HG03135 (cell line): Measurements from ENCODE around the gene COL4A6.
A peak's percentile ranks its signal among the peaks of the same experiment; 100 is the strongest.

Source experiments
- ATAC-seq: cut with Tn5 transposase; IDR thresholded peaks from one replicate; pipeline ENCODE4 v1.9.1; 2021; ENCODE audit warnings: mild to moderate bottlenecking, moderate library complexity; ENCODE audit not compliant: unreplicated experiment

COL4A6 gene

DNA sequence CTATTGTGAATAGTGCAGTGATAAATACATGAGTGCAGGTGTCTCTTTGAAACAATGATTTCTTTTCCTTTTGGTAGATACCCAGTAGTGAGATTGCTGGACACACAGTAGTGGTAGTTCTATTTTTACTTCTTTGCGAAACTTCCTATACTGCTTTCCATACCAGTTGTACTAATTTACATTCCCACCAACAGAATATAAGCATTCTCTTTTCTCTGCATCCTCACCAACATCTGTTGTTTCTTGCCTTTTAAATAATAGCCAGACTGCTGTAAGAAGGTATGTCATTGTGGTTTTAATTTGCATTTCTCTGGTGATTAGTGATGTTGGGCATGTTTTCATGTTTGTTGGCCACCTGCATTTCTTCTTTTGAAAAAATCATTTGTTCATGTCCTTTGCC is 105.9 kb downstream of the COL4A6 start:
- no peak for ATAC-seq

DNA sequence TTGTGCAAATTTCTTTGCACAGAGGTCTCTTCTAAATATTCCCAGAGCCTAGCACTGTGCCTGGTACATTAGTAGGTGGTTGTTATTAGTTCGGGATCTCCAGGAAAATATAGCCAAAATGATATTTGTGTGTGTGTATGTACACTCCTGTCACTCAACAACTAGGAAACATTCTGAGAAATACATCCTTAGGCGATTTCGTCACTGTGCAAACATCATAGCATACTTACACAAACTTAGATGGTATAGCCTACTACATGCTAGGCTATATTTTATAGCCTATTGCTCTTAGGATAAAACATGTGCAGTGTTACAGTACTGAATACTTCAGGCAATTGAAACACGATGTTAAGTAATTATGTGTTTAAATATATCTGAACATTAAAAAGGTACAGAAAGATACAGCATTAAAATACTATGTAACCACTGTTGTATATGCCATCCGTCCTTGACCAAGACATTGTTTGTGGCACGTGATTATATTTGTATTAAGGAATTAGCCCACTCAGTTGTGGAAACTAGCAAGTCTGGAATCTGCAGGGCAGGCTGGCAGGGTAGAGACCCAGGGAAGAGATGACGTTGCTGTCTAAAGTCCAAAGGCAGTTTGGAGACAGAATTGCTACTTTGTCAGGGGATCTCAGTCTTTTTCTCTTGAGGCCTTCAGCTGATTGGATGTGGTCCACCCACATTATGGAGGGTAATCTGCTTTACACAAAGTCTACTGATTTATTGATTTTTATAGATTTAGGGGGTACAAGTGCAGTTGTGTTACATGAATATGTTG is 106.9 kb downstream of the COL4A6 start:
- ATAC-seq: no peak

DNA sequence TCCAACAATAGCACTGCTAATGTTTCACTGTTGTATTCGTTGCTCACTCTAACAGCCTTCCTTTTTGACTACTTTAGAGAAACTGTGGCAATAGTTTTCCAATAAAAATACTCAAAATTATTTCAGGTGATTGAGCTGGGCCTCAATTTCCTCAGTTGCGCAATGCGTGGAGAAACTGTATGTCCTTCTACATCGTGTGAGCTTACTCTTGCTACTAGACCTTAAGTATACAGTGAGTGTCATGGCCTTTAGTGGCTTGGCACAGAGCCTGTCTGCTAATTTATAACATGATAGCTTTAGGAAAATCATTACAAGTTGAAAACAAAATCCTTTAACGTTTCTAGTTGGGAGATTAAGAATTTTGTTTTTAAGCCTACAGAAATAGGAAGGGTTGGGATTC is 114.5 kb downstream of the COL4A6 start:
- ATAC-seq: no peak

DNA sequence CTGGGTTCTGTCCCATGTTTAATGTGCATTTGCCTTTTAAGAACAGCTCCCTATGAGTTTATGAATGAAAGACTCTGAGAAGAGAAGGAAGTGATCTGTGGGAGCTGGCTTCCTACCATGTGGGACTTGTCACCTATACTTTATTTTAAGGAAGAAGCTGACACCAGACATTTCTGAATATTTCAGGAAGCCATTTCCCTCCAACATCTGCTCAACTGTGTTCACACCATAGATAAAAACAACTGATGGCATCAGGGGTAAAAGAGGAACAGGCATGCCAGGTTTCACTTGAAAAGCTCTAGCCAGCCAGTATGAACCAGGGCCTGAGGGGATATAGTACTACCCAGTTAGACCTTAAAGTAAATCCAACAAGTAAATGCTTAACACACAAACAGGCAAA is 116.0 kb downstream of the COL4A6 start:
- ATAC-seq: no peak

DNA sequence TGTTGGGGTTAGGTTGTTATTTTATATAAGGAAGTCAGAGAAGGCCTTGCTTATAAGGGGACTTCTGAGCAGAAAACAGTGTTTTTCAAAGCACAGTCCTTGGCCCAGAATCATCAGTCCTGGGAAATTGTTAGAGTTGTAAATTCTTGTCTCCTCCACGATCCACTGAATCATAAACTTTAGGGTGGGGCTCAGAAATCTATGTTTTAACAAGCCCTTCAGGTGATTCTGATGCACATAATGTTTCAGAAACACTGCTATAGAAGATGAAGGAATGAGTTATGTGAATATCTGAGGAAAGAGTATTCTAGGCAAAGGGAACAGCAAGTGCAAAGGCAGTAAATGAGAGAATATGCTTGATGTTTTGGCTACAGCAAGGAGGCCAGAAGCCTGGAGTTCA is 121.8 kb downstream of the COL4A6 start:
- ATAC-seq: no peak

DNA sequence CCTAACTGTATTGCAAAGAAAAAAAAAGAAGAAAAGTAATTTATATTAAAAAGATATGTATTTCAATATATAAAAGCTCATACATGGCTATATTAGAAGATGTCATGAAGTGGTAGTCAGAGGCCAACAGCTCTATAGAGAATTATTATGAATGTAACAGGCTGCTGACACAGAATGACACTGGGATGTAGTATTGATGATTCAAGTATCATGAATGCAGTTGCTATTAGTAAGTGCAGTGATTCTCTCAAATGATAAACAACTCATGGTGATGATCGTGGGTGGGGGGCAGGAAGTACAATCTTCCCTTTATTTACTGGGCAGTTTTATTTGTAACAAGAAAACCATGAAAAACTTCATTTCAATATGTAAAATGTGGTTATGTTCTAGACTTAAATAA is 124.6 kb downstream of the COL4A6 start:
- ATAC-seq: no peak

DNA sequence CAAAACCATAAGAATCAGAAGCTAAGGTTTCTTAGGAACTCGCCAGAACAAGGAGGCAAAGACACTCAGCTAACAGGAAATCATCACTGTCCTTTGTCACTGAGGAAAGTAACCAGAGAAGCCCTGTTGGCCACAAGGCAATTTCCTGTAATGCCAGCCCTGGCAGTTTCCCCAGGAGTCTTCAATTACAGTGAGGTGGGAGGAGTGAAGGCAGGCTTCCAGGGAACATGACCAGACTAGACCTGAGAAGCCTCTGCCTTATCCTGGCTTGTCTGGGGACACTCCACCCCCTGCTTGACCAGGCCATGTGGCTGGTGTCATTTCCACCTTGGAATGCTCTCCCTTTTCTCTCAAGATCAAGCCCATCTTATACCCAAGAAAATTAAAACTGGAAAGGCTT is 125.3 kb downstream of the COL4A6 start:
- ATAC-seq: no peak

DNA sequence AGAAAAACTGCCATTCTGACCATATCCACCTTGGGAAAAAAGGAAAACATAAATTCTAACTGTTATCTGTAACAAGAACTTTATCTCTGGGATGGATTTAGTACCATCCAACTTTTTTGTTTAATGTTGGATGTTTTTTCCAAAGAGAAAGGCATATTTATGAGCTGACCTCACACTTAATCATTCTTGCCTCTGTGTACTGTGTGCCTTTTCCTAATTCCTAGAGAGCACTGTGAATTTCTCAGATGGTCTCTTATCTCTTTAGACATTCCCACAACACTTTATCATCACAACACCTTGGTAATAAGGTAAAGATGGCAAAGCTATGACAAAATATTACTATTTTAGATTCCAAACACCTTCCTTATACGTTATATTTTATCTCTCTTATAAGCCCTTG is 126.2 kb downstream of the COL4A6 start:
- no peak for ATAC-seq

DNA sequence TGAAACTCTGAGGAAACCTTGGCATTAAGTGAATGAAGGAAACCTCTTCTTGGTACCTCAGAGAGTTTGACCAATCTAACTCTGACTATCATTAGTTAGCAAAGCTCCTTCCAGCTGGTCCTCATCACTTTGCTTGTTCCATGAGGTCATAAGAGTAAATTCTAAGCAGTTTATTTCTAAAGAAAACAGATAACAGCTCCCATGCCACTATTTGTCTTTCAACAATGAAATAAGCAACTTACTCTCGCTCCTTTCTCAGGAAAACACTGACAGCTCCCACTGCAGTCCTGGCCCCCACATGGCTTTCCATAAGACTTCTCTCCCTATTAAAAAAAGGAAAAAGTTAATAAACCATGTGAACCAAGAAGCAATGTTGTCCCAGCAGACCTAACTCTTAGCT is 127.7 kb downstream of the COL4A6 start:
- no peak for ATAC-seq

DNA sequence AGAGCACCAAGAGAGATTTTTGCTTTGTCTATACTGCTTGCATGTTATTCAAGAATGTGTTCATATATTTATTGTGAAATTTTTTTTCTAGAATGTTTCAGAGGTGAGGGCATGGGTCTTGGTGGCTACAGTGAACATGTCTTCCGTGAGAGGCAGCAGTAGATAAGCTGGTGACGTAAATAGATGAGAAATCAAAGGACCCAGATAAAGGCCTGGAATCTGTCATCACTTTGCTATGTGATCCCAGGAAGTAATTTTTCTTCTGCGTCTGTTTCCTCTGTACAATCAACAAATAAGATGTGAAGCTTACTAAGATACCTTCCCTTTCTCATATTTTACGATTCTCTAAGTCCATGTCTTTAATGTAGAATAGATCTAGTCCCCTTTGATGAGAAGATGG is 129.1 kb downstream of the COL4A6 start:
- no peak for ATAC-seq

DNA sequence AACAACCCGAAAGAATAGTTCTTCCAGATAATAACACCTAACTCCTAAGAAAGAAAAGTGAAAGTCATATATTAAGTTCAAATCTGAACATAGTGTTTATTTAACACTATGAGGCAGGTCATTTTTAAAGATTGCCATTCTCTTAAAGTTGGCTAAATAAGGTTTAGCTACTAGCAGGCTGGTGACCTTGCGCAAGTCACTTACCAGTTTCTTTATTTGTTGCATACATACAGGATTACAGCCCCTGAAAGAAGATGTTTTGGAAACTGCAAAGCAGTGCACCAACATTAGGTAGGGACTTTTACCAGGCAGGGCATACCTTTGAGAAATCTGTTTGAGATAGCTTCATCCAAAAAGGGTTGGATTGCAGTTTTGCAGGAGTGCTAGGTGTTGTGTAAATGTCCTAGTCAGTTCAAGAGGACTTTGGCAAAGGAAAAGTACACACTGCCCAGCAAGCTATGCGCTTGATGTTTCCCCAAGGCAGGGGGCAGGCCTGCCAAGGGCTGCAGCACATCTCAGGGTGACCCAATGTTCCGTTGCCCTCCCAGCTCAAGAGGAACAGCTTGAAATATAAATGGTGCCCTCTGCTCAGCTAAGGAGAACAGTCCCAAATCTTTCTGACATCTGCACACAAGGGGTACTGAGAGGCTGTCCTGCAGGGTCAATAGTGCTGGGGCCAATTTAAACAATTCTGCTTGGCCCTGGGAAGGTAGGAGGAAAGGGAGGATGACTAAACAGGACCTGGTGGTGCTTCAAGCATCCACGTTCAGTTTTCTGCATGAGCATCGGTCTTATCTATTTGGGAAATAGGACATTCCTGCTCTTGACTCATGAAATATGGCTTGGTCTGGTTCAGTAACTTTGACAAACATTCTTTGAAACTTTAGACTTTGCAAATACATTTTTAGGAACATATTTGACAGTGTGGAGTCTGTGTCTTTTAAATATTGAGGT is 130.8 kb downstream of the COL4A6 start:
- ATAC-seq: no peak

DNA sequence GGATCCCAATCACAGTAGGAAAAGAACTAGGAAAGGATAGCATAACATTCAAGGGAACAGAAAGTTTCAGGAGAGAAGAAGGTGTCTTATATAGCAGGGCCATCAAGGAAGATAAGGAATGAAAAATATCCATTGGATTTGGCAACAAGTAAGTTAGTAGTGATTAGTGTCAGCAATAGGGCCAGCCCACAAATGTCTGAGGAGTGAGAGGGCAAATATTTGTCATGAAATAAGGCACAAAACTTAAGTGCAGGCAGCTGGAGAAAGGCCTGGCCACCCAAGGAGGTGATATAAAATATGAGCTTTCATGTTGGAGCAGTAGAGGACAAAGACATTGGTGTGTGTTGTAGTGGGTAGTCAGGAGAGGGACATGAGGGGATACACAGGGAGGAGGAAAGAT is 132.1 kb downstream of the COL4A6 start:
- ATAC-seq: no peak

DNA sequence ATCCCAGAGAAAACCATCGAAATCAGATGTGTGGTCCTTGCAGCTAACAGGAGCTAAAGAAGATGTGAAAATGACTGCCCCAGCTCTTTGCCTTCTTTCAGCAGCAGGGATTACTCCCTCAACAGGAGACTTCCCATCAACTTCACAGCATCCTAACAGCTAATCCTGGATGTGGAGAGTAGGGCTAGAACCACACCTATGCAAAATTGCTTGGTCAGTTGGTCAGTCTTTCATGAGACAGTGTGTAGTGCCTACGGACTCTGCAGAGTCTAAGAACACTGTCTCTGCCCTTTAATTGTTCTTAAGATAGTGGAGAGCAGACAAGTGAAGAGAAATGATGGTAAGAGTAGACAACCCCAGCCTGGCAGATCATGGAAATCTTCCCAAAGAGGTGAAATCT is 133.5 kb downstream of the COL4A6 start:
- ATAC-seq: no peak

DNA sequence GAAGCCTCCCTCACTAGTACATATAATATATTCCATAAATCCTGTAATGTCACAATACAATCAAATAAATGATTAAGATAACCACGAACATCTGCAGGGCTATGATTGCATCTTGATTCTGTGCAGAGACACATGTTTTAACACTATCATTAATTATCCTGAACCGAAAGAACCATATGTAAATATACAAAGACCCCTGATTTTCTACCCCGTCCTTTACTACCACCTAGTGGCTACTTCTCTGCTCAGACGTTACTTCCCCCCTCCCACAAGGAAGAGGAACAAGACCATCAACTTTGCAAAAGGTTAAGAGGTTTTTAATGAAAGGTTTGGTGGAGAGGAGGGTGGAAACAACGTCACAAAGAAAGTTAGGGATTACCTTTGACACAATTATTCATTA is 134.0 kb downstream of the COL4A6 start:
- ATAC-seq: no peak

DNA sequence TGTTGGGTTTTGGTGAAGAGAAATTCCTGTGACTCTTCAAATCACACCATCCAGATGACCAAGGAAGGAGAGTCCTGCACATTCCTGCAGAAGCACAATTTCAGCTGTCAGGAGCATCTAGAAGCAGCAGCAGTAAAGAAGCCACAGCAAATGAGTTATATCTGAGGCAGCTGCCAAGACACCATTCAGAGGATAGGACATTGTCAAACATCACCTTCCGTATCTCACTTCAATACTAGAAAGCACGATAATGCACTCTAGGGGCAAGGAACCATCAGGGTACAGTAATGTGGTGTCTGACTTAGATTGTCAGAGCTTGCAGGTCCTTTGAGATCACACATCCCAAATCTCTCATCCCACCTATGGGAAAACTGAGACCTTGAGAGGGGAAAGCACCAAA is 134.5 kb downstream of the COL4A6 start:
- ATAC-seq: no peak

DNA sequence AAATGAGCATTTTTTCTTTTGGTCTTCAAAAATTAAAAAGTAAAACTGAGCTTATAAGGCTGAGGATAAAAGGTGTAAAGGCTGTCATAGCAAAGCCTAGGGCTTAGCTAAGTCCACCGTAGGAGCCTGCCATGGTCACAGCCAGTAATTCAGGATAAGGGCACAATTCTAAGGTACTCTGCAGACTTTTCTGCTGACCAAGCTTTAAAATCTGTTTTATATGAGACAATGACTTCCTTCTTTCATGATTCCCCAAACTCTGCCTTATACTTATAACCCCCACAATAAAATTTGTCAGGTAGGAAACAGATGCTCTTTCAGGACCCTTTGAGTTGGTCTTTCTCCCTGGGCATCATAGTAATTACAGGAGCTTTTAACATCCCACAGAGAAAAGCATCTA is 138.5 kb downstream of the COL4A6 start:
- no peak for ATAC-seq

DNA sequence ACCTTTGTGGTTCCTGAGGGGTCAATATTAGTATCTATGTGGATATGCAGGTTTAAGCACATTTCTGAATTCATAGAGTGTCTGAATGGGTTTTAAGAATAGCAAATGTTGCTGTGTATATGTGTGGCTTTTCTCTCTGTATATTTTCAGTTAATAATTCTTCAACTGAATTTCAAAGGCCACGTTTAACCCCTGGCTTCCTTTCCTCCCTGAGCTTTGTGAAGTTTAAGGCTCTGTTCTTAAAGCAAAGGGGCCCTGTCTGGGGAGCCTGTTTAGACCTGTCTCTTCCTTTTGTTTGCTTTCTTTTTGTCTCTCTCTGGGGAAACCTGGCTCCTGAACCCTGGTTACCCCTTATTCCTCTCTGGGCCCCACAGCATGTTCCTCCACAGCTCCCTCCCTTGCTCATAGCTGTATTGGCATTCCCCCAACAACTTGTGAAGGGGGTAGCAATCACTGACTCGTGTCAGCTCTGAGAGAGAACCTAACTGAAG is 139.1 kb downstream of the COL4A6 start:
- peak; percentile 77 for ATAC-seq

DNA sequence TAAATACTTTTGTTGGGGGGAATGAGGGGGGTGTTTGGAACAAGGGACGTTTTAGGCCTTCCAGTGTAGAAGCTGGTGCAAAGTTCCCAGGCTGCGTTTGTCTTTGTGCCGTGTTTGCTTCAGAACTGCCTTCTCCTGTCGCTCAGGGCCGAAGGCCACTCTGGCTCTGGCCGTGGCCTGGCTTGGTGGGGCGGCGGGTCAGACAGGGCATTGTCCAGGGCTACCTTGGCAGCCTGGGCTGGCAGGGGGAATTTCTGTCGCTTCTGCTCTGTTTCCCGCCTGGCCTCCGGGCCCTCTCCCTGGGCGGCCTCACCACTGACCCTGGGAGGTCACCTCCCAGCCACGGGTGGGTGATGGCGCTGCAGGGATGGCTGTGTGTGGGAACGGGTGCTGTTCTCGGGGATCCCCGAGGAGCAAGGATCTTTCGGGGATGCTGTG is 140.0 kb downstream of the COL4A6 start:
- no peak for ATAC-seq

DNA sequence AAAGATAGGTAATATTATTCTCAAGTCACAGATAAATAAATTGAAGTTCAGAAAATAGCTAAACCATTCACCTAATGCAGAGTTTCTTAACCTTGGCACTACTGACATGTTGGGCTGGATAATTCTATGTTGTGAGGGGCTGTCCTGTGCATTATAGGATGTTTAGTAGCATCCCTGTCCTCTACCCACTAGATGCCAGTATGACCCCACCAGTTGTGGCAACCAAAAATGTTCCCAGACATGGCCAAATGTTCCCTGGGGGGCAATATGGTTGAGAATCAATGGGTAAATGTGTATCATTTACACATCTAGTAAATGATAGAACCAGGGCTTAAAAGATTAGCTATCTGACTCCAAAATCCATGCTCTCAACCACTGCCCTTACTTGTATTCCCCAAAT is 140.9 kb downstream of the COL4A6 start:
- ATAC-seq: no peak

DNA sequence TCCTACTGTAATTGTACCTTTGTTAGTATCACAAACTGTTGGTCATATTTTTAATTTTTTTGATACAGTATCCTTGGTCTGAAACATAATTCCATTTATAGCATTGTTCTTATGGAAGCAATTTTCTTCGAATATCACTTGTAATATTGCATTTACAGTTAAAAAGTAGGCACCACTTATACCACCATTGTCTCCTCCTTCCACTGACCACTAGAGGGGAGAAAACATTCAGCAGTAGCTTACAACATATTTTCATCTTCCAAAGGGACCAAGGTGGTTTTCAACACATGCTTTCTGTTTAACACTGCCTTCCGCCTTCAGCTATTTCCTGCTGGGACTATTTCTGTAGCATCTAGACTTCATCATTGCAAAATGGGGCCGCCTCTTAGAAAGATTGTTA is 146.2 kb downstream of the COL4A6 start:
- ATAC-seq: no peak

DNA sequence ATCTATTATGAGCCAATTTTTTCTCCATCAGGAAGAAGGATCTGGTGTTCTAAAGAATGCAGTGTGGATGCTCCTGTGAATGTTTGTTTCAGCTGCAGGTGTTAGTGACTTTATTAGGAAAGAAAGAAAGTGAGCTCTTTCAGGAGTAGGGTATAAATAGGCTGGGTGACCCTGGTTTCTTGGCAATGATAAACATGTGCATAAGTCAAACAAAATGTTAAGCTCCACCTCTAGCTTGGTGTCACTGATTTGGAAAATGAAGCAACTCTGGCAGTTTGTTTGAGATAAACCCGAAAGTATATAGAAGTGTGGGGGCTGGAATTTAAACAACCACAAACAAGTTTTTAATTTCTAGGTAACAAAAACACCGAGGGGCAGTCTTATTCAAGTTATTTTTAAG is 152.3 kb downstream of the COL4A6 start:
- ATAC-seq: no peak

DNA sequence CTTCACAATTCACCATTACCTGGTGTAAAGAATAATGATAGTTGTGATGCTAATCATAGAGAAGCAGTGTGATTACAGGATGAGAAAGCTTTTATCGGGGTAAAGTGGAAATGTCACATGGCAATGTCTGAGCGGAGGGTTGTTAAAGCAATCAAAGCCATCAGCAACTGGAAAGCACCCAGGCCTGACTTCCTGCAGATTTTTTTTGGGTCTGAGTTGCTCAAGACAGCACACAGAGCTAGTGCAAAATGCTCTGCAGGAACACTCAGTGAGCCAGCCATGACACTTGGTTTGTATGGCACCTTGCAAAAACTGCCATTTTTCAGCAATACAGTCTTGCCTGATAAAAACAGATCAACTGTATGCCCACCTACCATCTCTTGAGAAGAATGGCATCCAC is 152.9 kb downstream of the COL4A6 start:
- no peak for ATAC-seq
